ENCODE measurements around the gene SPATA21.
"Not testable (repeated sequence)": the region's sequence is repeated elsewhere in the genome, so short reads cannot be mapped to it uniquely, and the experiment has no call there.

Gene SPATA21, protein sequence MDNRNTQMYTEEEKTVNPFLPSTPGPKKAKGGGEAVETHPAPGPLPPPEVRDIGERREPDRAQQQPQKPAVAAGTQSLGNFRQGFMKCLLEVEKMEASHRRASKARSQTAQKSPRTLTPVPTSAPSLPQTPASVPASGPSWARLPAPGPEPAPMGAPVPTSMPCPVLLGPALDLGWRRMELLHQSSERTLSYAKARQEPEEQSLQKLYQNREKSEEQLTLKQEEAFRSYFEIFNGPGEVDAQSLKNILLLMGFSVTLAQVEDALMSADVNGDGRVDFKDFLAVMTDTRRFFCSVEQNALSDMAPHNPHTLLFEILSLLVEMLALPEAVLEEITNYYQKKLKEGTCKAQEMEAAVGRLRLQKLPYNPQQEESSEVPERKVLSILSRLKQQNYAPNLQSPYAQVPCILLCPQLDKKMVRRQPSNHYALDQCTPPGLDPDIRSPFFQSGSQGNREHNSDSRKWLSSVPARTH

DNA sequence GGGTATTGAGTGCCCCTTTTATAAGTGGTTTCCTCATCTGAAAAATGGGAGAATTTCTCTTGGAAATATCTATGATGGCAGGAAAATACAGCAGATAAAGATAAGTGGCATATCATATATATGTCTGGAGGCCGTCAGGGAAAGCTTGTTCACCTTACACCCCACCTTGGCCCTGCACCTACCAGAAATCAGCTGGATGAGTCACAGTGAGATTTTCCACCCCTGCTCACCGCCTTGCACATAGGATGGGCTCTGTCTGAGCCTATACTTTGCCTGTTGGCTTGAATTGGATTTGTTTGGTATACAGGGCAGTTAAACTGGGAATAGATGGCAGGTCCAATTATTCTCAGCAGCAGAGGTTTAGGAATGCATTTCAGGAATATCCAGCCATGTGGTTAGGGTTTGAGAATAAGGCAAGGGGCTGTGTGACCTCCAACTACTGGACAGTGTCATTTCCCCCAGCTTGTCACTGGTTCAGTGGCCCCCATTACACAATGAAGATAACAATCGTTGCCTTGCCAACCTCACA lies at the start of gene SPATA21:
Gene SPATA21 (minus strand): TSS at position 479 of the 529 bp plus-strand sequence. CDS start 6,053 bp downstream, outside the sequence.
- no peak for DNase-seq

DNA sequence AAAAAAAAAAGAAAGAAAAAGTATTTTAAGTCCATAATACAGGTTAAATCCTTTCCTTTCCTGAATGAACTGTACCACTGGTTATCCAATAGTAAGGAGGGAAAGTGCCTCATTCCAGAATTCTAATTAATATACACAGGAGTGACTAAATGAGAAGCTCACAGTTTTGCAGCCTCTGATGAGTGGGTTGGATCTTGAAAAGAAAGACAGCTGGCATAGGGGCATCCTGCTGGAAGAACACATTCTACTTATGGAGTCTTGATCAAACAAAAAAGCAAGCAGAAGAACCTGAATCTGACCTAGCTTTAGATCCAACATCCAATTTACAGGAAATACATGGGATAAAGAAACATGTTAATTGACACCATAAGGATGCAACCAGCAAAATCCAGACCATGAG lies 49.8 kb upstream of the SPATA21 start:
- not testable (repeated sequence) for DNase-seq

DNA sequence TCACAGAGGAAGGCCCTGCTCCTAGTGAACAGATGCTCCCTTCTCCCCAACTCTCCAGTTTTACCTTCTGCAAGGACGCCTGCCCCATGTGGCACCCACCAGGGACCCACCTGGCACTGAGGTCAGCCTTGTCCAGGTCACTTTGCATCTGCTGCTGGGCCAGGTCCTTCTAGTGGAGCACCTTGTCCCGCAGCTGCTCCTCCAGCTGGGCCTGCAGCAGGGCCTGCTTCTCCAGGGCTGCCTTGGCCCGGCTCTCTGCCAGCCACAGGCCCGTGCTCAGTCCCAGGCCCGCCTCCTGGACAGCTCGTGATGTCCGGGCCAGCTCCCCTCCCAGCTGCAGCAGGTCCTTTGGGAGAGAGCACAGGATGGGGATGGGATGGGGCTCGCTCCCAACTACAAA lies 49.1 kb upstream of the SPATA21 start:
- DNase-seq, result not testable (repeated sequence)

DNA sequence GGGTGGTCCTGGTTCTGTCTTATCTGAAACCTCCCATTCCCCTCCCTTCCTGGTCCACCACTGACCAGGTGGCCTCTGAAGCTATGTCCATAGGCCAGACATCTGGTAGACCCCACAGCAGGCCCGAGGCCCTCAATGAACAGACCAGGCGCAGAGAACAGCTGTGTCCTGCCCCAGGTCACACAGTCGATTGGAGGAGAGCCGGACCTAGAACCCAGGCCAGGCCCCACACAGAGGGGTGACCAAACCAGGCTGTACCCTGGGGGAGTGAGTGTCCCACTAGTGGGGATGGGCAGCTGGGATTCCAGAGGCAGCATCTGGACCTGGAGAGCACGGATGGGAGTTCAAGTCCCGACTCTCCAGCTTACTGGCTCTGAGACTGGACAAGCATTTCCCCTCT lies 47.7 kb upstream of the SPATA21 start:
- no peak for DNase-seq

DNA sequence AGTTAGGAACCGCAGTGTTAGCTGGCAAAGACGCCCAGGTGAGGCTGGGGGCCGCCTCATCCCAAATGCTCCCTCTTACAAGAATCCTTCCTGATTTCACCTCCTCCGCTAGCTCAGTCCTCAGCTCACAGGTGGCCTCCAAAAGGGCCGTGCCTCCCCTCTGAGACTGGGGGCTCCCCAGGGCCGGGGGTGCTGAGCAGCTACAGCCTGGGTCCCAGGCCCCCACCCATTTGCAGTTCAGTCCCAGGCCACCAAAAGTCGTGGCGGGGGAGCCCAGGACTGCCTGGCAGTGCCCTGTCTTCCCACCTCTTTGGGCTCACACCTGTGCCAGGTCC lies 47.2 kb upstream of the SPATA21 start:
- no peak for DNase-seq

DNA sequence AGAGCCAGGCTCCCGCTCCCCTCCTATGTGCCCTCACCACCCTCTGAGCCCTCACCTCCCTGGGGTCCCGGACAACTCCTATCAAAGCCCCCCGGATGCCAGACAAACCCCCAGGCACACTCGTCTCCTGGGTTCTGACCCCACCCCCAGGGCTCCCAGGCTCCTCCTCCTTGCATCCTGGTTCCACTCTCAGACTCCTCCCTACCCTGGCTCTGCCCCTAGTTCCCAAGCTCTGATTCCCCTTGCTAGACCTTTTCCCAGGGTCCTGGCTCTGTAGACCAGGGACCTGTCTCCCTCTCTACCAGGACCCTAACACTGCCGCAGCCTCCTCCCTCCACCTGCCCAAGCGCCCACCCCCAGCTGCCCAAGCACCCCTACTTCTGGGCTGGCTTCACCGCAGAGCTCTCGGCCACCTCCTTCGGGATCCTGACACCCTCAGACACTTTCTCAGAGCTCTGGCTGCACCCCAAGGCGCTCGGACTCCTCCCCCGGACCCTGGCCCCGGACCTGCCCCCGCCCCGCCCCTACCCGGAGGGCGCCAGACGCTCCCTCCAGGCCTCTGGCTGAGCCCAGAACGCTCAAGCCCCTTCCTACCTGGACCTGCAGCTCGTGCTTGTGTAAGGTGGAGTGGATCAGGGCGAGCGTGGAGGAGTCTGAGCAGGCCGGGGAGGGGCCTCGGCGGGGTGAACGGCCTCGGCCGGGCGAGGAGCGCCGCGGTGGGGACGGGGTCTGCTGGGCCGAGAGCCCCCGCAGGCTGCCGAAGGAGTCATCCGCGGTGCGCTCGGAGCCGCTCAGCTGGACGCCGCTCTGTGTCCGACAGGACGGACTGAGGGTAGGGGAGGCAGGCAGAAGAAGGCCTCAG lies 46.6 kb upstream of the SPATA21 start:
- not testable (repeated sequence) for DNase-seq

DNA sequence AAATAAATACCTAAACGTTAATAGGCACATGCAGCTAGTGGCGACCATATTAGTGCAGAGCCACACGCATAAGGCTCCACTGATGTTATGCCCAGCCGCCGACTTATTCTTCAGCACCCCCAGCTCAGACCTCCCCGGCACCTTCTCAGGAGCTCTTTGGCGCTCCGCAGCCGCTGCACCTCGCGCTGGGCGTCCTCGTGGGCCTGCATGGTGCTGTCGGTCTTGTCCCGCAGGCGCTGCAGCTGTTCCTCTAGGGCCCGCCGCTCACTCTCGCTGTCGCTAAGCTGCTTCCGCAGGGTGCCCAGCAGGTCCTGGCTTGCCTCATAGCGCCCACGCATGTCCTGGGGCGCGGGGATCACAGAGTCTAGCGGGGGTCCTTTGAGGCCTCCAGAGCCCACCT lies 45.9 kb upstream of the SPATA21 start:
- DNase-seq, result not testable (repeated sequence)

DNA sequence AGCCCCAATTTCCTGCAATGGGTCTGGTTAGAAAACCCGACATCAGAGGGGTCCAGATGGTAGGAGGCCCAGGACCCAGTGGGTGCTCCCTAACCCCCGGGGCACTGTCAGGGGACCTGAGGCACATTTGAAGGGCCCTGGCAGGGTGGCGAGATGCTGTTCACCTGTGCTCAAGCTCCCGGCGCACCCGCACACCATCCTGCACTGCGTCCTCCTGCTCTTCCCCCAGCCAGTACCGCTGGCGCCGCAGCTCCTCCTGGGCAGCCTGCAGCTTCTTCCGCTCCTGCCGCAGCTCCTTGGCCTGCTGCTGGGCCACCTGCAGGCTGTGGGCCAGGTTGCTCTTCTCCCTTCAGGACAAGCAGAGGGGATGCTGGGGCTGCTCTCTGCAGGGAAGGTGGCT lies 40.9 kb upstream of the SPATA21 start:
- no peak for DNase-seq

DNA sequence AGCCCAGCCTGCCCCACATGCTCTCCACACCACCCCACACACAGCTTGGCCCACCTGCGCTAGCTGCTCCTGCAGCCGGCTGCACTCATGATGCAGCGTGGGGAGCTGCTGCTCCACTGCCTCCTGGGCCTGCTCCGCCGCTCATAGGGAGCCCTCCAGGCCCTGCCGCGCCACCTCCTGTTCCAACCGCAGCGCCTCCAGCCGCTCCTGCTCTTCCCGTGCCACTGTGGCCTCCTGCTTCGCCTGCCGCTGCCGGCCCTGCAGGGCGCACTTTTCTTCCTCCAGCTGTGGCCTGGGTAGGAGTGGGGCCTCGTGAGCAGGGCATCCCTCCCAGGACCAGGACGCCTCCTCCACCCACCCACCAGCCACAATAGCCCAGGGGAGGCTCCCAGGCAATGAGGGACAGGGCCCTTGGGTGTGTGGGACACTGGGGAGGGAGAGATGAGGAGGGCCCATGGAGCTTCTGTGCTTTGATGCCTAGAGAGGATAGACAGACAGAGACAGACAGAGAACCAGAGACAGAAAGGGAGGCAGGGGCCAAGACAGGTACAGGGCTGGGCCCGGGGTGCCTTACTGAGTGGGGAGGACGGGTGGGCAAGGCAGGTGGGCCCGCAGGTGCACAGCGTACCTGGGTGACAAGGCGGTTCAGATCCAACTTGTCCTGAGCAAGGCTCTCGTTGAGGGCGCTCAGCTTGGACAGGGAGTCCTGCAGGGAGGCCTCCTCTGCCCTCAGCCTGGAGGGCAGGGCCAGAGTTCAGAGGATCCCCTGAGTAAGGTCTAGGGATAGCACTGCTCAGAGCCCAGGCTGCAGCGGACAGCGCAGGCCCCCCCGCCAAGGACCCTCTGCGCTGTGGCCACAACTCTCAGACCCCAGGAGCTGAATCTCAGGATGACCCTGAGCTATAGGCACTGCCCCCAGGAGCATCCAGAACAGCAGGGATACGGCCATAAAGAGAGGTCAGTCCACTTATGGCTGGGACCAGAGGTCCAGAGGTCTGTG lies 38.8 kb upstream of the SPATA21 start:
- not testable (repeated sequence) for DNase-seq

DNA sequence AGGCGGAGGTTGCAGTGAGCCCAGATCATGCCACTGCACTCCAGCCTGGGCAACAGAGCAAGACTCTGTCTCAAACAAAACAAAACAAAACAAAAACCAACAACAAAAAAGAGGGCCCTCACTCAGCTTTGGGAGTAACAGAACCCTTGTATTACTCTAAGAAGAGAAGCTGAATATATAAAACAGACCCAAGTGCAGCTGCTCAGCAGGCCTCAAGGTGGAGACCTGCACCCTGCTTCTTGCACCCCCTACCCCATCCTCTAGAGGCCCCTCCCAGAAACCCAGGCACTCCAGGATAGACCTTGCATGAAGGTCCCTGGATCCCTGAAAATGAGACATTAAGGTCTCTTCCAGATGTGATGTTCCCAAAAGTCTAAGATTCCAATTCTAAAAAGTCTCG lies 37.7 kb upstream of the SPATA21 start:
- DNase-seq, result not testable (repeated sequence)

DNA sequence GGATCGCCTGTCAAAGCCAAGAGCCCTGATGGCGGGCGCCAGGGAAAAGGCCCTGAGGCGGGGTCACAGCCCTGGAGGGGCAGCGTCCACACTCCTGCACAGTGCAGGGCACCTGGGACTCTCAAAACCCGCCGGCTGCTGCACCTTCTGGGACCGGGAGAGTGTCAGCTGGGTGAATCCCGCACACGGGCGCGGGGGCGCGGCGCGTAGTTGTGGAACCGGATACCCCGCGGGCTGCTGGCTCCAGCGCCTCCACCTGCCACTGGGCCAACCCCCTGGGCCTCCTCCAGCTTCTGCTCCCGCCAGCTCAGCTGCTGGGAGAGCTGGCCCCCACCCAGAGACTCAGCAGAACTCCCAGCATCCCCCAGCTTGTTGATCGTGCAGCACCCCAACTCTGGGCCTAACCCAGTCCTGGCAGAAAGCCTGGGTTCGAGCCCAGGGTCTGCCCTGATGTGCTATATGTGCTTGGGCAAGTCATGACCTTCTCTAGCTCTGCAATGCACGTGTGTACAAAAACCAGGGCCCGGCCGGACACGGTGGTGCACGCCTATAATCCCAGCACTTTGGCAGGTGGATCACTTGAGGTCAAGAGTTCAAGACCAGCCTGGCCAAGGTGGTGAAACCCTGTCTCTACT lies 37.1 kb upstream of the SPATA21 start:
- no peak for DNase-seq

DNA sequence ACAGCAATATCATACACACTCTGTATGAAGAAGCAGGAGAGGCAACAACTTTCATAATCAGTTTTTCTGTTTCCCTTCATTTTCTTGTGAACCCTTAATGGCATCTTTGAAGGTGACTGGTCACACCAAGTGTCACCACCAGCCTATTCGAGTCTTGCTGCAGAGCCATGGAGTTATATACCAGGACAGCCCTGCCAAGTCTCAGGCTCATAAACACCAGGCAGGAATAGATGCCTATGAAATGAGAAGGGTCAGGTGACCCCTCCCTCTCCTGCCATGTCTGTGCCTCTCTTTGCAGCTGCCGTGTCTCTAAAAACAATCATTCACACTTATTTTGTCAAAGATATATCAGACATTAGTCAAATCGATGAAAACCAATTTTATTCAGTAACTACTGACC lies 31.3 kb upstream of the SPATA21 start:
- no peak for DNase-seq

DNA sequence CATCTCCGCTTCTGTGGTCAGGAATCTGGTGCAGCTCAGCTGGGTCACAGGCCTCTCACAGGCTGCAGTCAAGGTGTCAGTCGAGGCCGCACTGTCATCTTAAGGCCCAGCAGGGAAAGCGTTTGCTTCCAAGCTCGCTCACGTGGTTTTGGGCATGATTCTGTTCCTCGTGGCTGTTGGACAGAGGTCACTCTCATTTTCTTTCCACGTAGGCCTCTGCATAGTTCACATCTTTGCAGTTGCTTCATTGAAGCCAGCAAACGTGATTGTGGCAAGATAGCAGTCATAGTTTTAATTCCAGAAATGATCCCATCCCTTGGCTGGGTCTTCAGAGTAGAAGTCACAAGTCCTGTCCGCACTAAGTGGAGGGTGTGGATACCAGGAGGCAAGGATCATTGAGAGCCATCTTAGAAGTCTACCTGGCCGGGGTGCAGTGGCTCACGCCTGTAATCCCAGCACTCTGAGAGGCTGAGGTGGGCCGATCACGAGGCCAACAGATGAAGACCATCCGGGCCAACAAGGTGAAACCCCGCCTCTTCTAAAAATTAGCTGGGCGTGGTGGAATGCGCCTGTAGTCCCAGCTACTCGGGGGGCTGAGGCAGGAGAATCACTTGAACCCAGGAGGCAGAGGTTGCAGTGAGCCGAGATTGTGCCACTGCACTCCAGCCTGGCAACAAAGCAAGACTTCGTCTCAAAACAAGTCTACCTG lies 27.8 kb upstream of the SPATA21 start:
- no peak for DNase-seq

DNA sequence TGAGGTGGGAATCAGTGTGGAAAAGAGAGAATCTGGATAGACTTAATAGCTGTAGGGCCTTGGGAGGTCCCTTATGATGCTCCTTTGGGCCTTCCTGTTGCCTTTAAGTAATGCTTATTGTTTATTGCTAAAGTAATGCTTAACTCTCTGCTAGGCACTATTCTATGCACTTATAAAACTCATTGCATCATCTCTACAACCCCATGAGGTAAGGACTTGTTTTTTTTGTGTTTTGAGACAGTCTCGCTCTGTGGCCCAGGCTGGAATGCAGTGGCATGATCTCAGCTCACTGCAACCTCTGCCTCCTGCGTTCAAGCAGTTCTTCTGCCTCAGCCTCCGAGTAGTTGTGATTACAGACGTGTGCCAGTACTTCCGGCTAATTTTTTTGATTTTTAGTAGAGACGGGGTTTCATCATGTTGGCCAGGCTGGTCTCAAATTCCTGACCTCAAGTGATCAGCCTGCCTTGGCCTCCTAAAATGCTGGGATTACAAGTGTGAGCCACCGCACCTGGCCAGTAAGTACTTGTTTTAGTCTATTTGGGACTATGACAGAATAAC lies 25.6 kb upstream of the SPATA21 start:
- DNase-seq, result no peak

DNA sequence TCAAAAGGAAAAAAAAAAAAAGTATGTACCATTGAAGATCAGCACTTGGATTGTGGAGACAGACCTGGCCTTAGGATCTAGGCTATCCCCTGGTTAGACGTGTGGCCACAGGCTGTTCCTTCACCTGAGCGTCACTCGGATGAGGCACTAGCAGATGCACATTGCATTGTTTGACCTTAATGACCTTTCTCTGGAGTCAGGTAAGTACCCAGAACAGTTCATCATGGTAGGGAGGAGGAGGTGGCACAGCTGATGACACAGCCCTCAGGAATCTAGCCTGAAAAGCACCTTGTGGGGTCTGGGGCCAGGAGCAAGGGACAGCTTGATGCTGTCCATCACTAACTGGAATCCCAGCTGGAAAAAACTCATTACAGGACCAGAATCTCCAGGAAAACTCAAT lies 24.5 kb upstream of the SPATA21 start:
- no peak for DNase-seq

DNA sequence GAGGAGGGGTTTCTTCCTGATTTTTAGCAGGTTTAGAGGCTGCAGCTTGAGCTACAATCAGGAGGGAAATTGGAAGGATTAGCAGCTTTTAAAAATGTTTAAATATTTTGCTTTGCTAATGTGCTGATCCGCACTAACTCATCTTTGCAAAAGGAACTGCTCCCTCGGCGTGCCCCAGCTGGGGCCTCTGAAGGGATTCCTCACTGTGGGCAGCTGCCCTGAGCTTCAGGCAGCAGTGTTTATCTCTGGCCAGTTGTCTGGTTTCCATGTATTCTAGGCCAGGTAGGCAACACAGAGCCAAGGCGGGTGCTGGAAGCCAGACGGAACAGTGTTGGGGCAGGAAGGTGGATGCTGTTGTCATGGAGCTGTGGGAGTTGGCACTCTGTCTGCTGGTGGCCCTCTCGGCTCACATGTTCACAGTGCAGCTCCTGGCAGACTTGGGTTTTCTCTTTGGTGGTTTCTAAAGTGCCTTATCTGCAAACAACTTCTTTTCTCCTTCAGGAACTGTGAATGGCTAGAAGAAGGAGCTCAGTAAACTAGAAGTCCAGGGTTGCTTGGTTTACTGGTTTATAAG lies 22.2 kb upstream of the SPATA21 start:
- DNase-seq, result peak in 1 of 2 donors; percentile 21

DNA sequence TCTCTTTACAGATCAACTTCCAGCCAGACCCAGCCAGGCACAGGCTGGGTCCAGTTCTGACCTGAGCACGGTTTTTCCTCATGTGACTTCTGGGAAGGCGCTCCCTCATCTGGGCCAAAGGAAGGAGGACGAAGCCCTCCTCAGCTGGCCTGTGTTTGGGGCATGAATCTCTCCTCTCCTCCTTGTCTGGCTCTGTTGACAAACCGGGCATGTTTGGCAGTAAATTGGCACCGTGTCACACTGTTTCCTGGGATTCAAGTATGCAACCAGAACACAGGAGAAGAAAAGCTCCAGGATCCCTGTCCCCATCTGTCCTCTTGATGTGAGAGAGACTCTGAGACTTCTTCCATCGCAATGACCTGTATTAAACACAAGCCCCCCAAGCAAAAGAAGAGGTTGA lies 21.6 kb upstream of the SPATA21 start:
- DNase-seq, result peak in 1 of 2 donors; percentile 12

DNA sequence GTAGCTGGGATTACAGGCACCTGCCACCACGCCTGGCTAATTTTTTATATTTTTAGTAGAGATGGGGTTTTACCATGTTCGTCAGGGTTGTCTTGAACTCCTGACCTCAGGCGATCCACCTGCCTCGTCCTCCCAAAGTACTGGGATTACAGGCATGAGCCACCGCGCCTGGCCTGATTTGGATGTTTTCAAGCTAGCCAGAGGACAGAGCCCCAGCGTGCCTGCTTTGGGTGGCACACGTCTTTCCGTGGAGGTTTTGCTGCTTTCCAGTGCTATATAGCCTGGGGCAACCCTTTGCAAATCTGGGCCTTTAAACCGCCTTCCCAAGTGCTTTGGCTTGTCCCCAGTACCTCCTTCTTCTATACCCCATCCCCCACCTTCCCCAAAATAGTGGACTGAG lies 18.9 kb upstream of the SPATA21 start:
- DNase-seq, result not testable (repeated sequence)

DNA sequence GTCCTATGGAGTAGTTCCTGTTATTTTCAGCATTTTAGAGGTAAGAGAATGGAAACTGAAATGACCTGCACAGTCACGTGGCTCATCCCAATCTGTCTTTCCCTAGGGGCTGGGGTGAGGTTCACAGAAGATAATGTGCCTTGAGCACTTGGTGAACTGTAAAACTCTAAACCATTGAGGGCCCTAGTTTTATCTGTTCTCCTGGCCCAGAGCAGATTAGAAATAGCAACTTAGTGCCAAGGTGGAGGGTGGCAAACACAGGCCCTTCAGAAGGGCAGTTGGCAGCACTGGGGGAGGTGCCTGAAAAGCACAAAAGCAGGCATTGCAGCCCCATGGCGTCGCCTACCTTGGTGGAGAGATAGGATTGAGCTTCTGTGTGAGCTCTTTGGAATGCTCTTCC lies 17.7 kb upstream of the SPATA21 start:
- DNase-seq, result not testable (repeated sequence)

DNA sequence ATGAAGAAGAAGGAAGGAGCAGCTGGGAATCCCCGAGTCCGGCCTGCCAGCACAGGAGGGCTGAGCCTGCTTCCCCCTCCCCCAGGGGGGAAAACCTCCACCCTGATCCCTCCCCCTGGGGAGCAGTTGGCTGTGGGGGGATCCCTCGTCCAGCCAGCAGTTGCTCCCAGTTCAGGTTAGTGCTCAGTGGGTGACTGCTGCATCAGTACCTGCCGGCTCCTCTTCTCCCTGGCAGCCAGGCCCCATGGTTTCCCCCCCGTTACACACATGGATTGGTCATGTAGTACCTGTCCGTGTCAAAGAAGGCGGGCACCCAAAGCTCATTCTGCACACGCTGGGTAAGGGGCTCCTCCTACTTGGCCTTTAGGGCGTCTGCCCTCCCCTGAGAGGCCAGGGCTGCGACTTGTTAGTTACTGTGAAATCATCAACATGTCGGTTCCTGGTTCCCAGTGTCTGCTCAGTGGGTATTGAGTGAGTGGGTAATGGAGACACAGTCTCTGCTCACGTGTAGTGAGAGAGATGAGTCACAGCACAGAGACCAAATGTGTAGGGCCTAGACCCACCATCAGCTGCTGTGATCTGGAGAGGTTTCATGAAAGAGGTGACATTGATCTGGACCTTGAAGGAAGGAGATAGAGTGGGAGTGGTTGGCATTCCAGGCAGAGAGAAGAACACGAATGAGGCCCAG lies 14.8 kb upstream of the SPATA21 start:
- no peak for DNase-seq
